GM12891 (cell line): ENCODE data around the gene ST3GAL4.

Source experiments
- DNase-seq: peaks from one replicate; pipeline ENCODE4 v3.0.0; 2011; ENCODE audit warnings: low spot score; ENCODE audit not compliant: insufficient read length
- FAIRE-seq: peaks from 2 replicates; lab custom pipeline; 2011; peaks lifted over from hg19 to GRCh38; lab: Jason Lieb, UNC
- PAX5 ChIP-seq: IDR thresholded peaks from 2 replicates; pipeline ENCODE4 v1.6.1; 2011; ENCODE audit warnings: low read length, moderate library complexity, mild to moderate bottlenecking; ENCODE audit not compliant: insufficient read depth, severe bottlenecking
- POLR2A ChIP-seq: IDR thresholded peaks from 2 replicates; pipeline ENCODE4 v1.6.1; 2011; ENCODE audit warnings: low read depth, low read length, control low read depth
- POLR2AphosphoS5 ChIP-seq: IDR thresholded peaks from 2 replicates; pipeline ENCODE4 v1.6.1; 2011; ENCODE audit warnings: low read depth, low read length, control low read depth
- POU2F2 ChIP-seq: IDR thresholded peaks from 2 replicates; pipeline ENCODE4 v1.6.1; 2011; ENCODE audit warnings: low read depth, mild to moderate bottlenecking, control low read depth, low read length, moderate library complexity
- SPI1 ChIP-seq: IDR thresholded peaks from 2 replicates; pipeline ENCODE4 v1.6.1; 2011; ENCODE audit warnings: low read depth, low read length, control low read depth
- TAF1 ChIP-seq: IDR thresholded peaks from 2 replicates; pipeline ENCODE4 v1.6.1; 2011; ENCODE audit warnings: low read depth, low read length, control low read depth

ST3GAL4 gene

GRCh38 chr11:126415669-126416420, 60.4 kb downstream of the ST3GAL4 start:
- no peak for FAIRE-seq
- TF ChIP-seq POLR2A (no peak), POLR2AphosphoS5 (no peak), PAX5 (no peak), SPI1 (no peak), POU2F2 (no peak), TAF1 (no peak)
- DNase-seq: no peak

- peak; percentile 91 for DNase-seq
- TF ChIP-seq POU2F2: no peak
- TF ChIP-seq PAX5: no peak
- no peak for TF ChIP-seq SPI1
- no peak for TF ChIP-seq POLR2A
- no peak for TF ChIP-seq TAF1
- FAIRE-seq: peak; percentile 90
Measured at GRCh38 chr11:126416542-126417090, 61.1 kb downstream of the ST3GAL4 start.

GRCh38 chr11:126417091-126417862, 61.8 kb downstream of the ST3GAL4 start:
- TF ChIP-seq POLR2A: no peak
- TF ChIP-seq POU2F2: no peak
- no peak for TF ChIP-seq TAF1
- TF ChIP-seq PAX5: no peak
- no peak for TF ChIP-seq POLR2AphosphoS5
- TF ChIP-seq SPI1: no peak
- FAIRE-seq: peak; percentile 20

GRCh38 chr11:126418887-126419286, 63.4 kb downstream of the ST3GAL4 start:
- TF ChIP-seq POLR2AphosphoS5 (no peak), PAX5 (no peak), POLR2A (no peak), POU2F2 (no peak), SPI1 (no peak), TAF1 (no peak)
- no peak for DNase-seq
- FAIRE-seq: no peak

More at GRCh38 chr11:126417091-126417862, 61.8 kb downstream of the ST3GAL4 start:
- DNase-seq: no peak

GRCh38 chr11:126419801-126420697, 64.6 kb downstream of the ST3GAL4 start:
- FAIRE-seq: peak; percentile 69
- DNase-seq: peak; percentile 46
- TF ChIP-seq POU2F2 (no peak), SPI1 (peak; percentile 96)

- peak; percentile 21; the same call in 1 of the 2 replicates for TF ChIP-seq SPI1
- TF ChIP-seq POLR2AphosphoS5: no peak
- no peak for TF ChIP-seq TAF1
- DNase-seq: no peak
- FAIRE-seq: no peak
Measured at GRCh38 chr11:126420698-126421256, 65.3 kb downstream of the ST3GAL4 start.

GRCh38 chr11:126421271-126421671, 65.8 kb downstream of the ST3GAL4 start:
- FAIRE-seq: no peak
- TF ChIP-seq POLR2AphosphoS5: no peak
- no peak for TF ChIP-seq SPI1
- no peak for TF ChIP-seq POLR2A
- no peak for TF ChIP-seq TAF1
- no peak for TF ChIP-seq POU2F2
- TF ChIP-seq PAX5: no peak
- DNase-seq: no peak

GRCh38 chr11:126422446-126422845, 67.0 kb downstream of the ST3GAL4 start:
- DNase-seq: no peak

GRCh38 chr11:126423154-126423553, 67.7 kb downstream of the ST3GAL4 start:
- TF ChIP-seq POLR2AphosphoS5: no peak
- TF ChIP-seq SPI1: no peak
- TF ChIP-seq PAX5: no peak
- no peak for TF ChIP-seq POU2F2
- no peak for TF ChIP-seq TAF1
- no peak for TF ChIP-seq POLR2A
- FAIRE-seq (no peak), DNase-seq (no peak)

More at GRCh38 chr11:126422446-126422845, 67.0 kb downstream of the ST3GAL4 start:
- FAIRE-seq: no peak
- no peak for TF ChIP-seq SPI1
- TF ChIP-seq POLR2A: no peak
